C4-2B (cell line): ENCODE data around the gene MXD3.

Experiments
- ZFX ChIP-seq: fragments of 450-650 bp; IDR thresholded peaks from 2 replicates; pipeline ENCODE4 v1.6.1; 2017
- TF ChIP-seq, protein P1 (sequence below): fragments of 450-650 bp; conservative IDR thresholded peaks from 2 replicates; pipeline ENCODE4 v1.5.1; 2017; ENCODE audit warnings: mild to moderate bottlenecking

- TF ChIP-seq, protein P1, sequence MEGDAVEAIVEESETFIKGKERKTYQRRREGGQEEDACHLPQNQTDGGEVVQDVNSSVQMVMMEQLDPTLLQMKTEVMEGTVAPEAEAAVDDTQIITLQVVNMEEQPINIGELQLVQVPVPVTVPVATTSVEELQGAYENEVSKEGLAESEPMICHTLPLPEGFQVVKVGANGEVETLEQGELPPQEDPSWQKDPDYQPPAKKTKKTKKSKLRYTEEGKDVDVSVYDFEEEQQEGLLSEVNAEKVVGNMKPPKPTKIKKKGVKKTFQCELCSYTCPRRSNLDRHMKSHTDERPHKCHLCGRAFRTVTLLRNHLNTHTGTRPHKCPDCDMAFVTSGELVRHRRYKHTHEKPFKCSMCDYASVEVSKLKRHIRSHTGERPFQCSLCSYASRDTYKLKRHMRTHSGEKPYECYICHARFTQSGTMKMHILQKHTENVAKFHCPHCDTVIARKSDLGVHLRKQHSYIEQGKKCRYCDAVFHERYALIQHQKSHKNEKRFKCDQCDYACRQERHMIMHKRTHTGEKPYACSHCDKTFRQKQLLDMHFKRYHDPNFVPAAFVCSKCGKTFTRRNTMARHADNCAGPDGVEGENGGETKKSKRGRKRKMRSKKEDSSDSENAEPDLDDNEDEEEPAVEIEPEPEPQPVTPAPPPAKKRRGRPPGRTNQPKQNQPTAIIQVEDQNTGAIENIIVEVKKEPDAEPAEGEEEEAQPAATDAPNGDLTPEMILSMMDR: no peak
- TF ChIP-seq ZFX: no peak
Measured at GRCh38 chr5:177357146-177357458, 45.4 kb upstream of the MXD3 start.
